Stomach (tissue), 9 donors: Measurements from ENCODE around the gene SERINC5. TPM values are rescaled to one million over a fixed set of nuclear protein-coding genes. Genes with fewer than 3 reads are reported as not detected.
"Not testable (repeated sequence)": the region's sequence is repeated elsewhere in the genome, so short reads cannot be mapped to it uniquely, and the experiment has no call there.

Source experiments
- DNase-seq, 2 donors: peaks; one replicate each; pipeline versions ENCODE4 v3.0.0 to v3.0.0-alpha.2; 2013 to 2019
- H3K27ac ChIP-seq, 5 donors: fragments of 200-600 bp in 4 of 5; sonication (generic) in 4 of 5; one replicate each; pipeline ENCODE4 v1.5.1; 2013 to 2019; ENCODE audit warnings: mild to moderate bottlenecking in 1 of 5, moderate library complexity in 1 of 5
- H3K27me3 ChIP-seq, 3 donors: fragments of 200-600 bp; sonication (generic); one replicate each; pipeline ENCODE4 v1.5.1; 2017 to 2019; ENCODE audit warnings: mixed run types in 1 of 3
- H3K36me3 ChIP-seq, 4 donors: fragments of 200-600 bp; sonication (generic); 1 replicate in 3 of 4; 2 replicates in 1 of 4; pipeline ENCODE4 v1.5.1; 2016 to 2019
- H3K4me1 ChIP-seq, 4 donors: fragments of 200-600 bp; sonication (generic); one replicate each; pipeline ENCODE4 v1.5.1; 2016 to 2019
- H3K4me3 ChIP-seq, 4 donors: fragments of 200-600 bp; sonication (generic) in 3 of 4; one replicate each; pipeline ENCODE4 v1.5.1; 2016 to 2019; ENCODE audit warnings: mild to moderate bottlenecking in 1 of 4
- H3K9me3 ChIP-seq, 4 donors: fragments of 200-600 bp; sonication (generic); one replicate each; pipeline ENCODE4 v1.5.1; 2016 to 2019
- EP300 ChIP-seq: sonication (generic); formaldehyde crosslinking; IDR thresholded peaks from one replicate; pipeline ENCODE4 v1.6.1; 2017; ENCODE audit warnings: antibody characterized with exemption
- POLR2A ChIP-seq, 4 donors: fragments of 450-650 bp; IDR thresholded peaks; one replicate each; pipeline ENCODE4 v1.6.1; 2016; ENCODE audit warnings: antibody characterized with exemption in 4 of 4, control low read depth in 2 of 4, mild to moderate bottlenecking in 1 of 4, moderate library complexity in 1 of 4
- POLR2AphosphoS5 ChIP-seq, 3 donors: sonication (generic); formaldehyde crosslinking; IDR thresholded peaks; one replicate each; pipeline ENCODE4 v1.6.1; 2016; ENCODE audit warnings: antibody characterized with exemption in 3 of 3
- WGBS, 5 donors: extraction: QIAGEN DNeasy Blood & Tissue Kit in 3 of 5; methylation state at CpG; one replicate each; pipeline versions ENCODE4 v1.1.5 to v1.1.7; 2013 to 2018; 5-methylcytosine and 5-hydroxymethylcytosine counted together
- intact Hi-C: fragments of 100-400 bp; cut with DNase I; formaldehyde crosslinking; loops from one replicate; pipeline ENCODE4 v1.15.1; 2023; ENCODE audit warnings: low total_unique reads
- polyA plus RNA-seq, 3 donors: library from polyadenylated mRNA; stranded (reverse); fragments of 200-250 nt; gene quantifications; one replicate each; pipeline ENCODE4 v1.2.3, GENCODE V29; 2013
- total RNA-seq, 5 donors: library from RNA; depleted of rRNA; stranded (reverse); fragments of >200 nt; gene quantifications; one replicate each; pipeline versions ENCODE4 v1.1.0 to v1.2.3, GENCODE V29; 2014 to 2016
- TF ChIP-seq, protein P1 (sequence below), 7 experiments: fragments of 450-650 bp in 4 of 7; fragments of 200-600 bp in 3 of 7; sonication (generic) in 3 of 7; IDR thresholded peaks; one replicate each; pipeline ENCODE4 v1.5.1; 2016 to 2019; ENCODE audit warnings: antibody characterized with exemption in 7 of 7, control low read depth in 2 of 7, mild to moderate bottlenecking in 1 of 7
- donor health status: healthy with polysubstance abuse.
- donor health status: Bipolar disorder and iron deficiency.
- donor health status: healthy.

Gene SERINC5
- total and polyA plus RNA-seq, 8 donors: 2.4 to 71.4 (median 18.7) TPM

DNA sequence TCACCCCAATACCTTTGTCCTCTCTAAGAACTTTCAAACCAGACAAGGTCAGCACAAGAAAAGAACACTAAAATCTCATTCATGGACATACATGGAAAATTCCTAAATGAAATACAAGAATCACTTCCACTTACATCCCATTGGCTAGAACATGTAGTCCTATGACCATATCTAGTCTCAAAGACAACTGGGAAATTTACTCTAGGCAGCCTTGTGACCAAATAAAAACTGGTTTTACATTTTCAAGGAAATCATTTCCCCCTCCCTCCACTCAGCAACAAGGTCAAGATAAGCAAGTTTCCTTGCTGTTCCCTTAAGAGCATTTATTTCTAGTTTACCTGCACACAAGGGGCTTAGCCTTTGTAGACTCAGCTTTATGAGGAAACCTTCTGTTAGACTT is 20.3 kb upstream of the SERINC5 start:
- Histone ChIP-seq H3K4me1 (no peaks in the 10 kb centered on the region), H3K9me3 (no peaks in the 10 kb centered on the region), H3K36me3 (no peaks in the 10 kb centered on the region), H3K27ac (no peak overlapping the region), H3K4me3 (no peak overlapping the region), H3K27me3 (no peaks in the 10 kb centered on the region)
- TF ChIP-seq POLR2AphosphoS5 (IDR thresholded peaks at IDR 0.05): no peak
- no peak for TF ChIP-seq EP300
- TF ChIP-seq, protein P1, sequence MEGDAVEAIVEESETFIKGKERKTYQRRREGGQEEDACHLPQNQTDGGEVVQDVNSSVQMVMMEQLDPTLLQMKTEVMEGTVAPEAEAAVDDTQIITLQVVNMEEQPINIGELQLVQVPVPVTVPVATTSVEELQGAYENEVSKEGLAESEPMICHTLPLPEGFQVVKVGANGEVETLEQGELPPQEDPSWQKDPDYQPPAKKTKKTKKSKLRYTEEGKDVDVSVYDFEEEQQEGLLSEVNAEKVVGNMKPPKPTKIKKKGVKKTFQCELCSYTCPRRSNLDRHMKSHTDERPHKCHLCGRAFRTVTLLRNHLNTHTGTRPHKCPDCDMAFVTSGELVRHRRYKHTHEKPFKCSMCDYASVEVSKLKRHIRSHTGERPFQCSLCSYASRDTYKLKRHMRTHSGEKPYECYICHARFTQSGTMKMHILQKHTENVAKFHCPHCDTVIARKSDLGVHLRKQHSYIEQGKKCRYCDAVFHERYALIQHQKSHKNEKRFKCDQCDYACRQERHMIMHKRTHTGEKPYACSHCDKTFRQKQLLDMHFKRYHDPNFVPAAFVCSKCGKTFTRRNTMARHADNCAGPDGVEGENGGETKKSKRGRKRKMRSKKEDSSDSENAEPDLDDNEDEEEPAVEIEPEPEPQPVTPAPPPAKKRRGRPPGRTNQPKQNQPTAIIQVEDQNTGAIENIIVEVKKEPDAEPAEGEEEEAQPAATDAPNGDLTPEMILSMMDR (IDR thresholded peaks at IDR 0.05): no peak
- TF ChIP-seq POLR2A (IDR thresholded peaks at IDR 0.05): no peak
- intact Hi-C loops: loop anchor here (10.0 kb wide), 1 partner anchor 171 kb away; no protein-coding TSS in a partner anchor
- DNase-seq: peak in 1 of 2 donors; percentile 39

DNA sequence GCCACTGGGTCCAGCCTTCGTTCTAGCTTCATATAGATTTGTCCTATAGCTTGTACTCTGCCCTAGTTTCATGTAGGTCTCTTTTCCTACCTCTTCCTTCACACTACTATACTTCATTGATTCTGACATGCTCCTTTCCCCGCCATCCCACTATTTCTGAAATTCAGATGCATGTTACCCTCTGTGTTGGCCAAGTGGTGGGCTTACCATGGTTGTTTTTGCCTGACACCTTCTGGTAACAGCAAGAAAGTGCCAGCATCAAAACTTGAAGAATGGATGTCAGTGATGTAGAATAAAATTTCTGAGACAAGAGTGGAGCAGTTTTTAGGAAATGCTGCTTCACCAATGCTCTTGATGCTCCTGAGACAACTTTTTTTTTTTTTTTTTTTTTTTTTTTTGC is 19.5 kb upstream of the SERINC5 start:
- 63 to 87% (median 76%) methylated on average over 2 of the region's 2 CpGs for WGBS, 5 donors
- intact Hi-C loops: loop anchor here (10.0 kb wide), 1 partner anchor 171 kb away; no protein-coding TSS in a partner anchor
- H3K9me3 ChIP-seq: no peaks in the 10 kb centered on the region

DNA sequence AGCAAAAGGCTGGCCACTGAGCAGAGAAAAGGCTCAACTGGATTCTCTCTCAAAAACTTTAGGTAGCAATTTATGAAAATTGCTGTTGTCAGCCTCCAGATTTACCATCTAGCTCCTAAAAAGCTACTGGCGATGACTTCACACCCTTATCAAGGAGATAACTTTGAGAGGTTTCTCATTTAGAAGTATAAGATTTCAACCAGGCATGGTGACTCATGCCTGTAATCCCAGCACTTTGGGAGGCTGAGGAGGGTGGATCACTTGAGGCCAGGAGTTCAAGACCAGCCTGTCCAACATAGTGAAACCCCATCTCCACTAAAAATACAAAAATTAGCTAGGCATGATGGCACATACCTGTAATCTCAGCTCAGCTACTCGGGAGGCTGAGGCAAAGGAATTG is 14.7 kb upstream of the SERINC5 start:
- not testable (repeated sequence) for DNase-seq, H3K27ac ChIP-seq, H3K4me3 ChIP-seq, H3K9me3 ChIP-seq, H3K36me3 ChIP-seq, H3K27me3 ChIP-seq
- 89 to 98% (median 96%) methylated on average over 2 of the region's 2 CpGs for WGBS, 5 donors
- peaks cover 0 to 14% (median 5%) of the 10 kb centered on the region in 4 donors for H3K4me1 ChIP-seq
- intact Hi-C loops: loop anchor here (10.0 kb wide), 1 partner anchor 166 kb away; no protein-coding TSS in a partner anchor

More for the DNA sequence above, 19.5 kb upstream of the SERINC5 start:
- TF ChIP-seq, protein P1 (IDR thresholded peaks at IDR 0.05): peak in 2 of 7 experiments; percentile 25 to 47
- TF ChIP-seq POLR2AphosphoS5 (IDR thresholded peaks at IDR 0.05): no peak
- Histone ChIP-seq H3K27ac (no peak overlapping the region), H3K27me3 (no peaks in the 10 kb centered on the region), H3K36me3 (no peaks in the 10 kb centered on the region), H3K4me1 (no peaks in the 10 kb centered on the region), H3K4me3 (no peak overlapping the region)
- DNase-seq: peak in 1 of 2 donors; percentile 74

DNA sequence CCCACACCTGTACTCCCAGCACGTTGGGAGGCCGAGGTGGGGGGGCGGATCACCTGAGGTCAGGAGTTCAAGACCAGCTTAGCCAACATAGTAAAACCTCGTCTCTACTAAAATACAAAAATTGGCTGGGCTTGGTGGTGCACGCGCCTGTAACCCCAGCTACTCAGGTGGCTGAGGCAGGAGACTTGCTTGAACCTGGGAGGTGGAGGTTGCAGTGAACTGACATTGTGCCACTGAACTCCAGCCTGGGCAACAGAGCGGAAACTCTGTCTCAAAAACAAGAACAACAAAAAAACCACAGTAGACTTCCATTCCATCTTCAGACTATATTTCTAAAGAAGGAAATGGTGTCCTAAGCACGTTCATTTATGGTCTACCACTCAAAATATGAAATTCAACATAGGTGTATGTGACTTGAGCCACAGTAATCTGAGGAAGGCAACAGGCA is 14.2 kb upstream of the SERINC5 start:
- no peaks in the 10 kb centered on the region for H3K27me3 ChIP-seq
- H3K4me3 ChIP-seq: no peak overlapping the region
- intact Hi-C loops: loop anchor here (10.0 kb wide), 1 partner anchor 165 kb away; no protein-coding TSS in a partner anchor
- WGBS, 5 donors: 81 to 86% (median 82%) methylated on average over 8 of the region's 8 CpGs
- no peaks in the 10 kb centered on the region for H3K9me3 ChIP-seq
- H3K27ac ChIP-seq: no peak overlapping the region
- H3K36me3 ChIP-seq: no peaks in the 10 kb centered on the region
- no peak for DNase-seq
- peaks cover 0 to 14% (median 5%) of the 10 kb centered on the region in 4 donors for H3K4me1 ChIP-seq
- TF ChIP-seq POLR2A (IDR thresholded peaks at IDR 0.05) (no peak), POLR2AphosphoS5 (IDR thresholded peaks at IDR 0.05) (no peak), EP300 (no peak)
- TF ChIP-seq, protein P1 (IDR thresholded peaks at IDR 0.05): no peak

DNA sequence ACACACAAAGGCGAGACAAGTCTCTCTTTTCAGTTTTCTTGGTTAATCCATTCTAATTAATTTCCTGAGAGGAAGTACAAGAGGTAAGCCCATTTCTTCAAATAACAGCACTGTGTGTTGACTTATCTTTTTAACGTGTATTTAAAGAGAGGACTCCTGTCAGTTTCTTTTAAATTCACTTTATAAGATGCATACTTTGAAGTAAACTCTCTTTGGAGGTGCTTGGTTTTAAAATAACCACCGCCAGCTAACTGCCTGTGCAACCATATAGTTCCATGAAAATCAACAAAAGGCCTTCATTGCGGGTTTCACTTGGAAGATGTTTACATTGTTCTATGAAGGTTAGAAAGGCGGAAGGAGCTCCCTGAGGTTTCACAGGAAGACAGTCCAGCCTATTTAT is 13.1 kb upstream of the SERINC5 start:
- intact Hi-C loops: no loop called here
- no peaks in the 10 kb centered on the region for H3K27me3 ChIP-seq
- TF ChIP-seq POLR2A (IDR thresholded peaks at IDR 0.05) (no peak), EP300 (no peak), POLR2AphosphoS5 (IDR thresholded peaks at IDR 0.05) (no peak)
- TF ChIP-seq, protein P1 (IDR thresholded peaks at IDR 0.05): no peak
- no peaks in the 10 kb centered on the region for H3K36me3 ChIP-seq
- no peak overlapping the region for H3K4me3 ChIP-seq
- H3K4me1 ChIP-seq: peaks cover 0 to 14% (median 5%) of the 10 kb centered on the region in 4 donors
- peak in 1 of 2 donors; percentile 56 for DNase-seq
- H3K27ac ChIP-seq: no peak overlapping the region
- WGBS, 5 donors: 22 to 36% (median 27%) methylated on average over 5 of the region's 5 CpGs
- H3K9me3 ChIP-seq: no peaks in the 10 kb centered on the region
